Endothelial cell of umbilical vein (primary cell): ENCODE measurements around the gene MYO1E.

Experiments used
- EZH2 ChIP-seq: IDR thresholded peaks from 2 replicates; pipeline ENCODE4 v1.6.1; 2012; ENCODE audit warnings: borderline replicate concordance, low read depth, mild to moderate bottlenecking, moderate library complexity, low read length, inconsistent platforms; ENCODE audit not compliant: severe bottlenecking
- POLR2A ChIP-seq: IDR thresholded peaks from 2 replicates; pipeline ENCODE4 v1.6.1; 2012; ENCODE audit warnings: low read depth, mild to moderate bottlenecking, control low read depth, low read length

GRCh38 chr15:59367022-59367451, 5.6 kb downstream of the MYO1E start:
- TF ChIP-seq POLR2A, result no peak
- TF ChIP-seq EZH2, result no peak
